GM18951 (cell line): ENCODE measurements around the gene FBXL7.
"Not testable (repeated sequence)": the region's sequence is repeated elsewhere in the genome, so short reads cannot be mapped to it uniquely, and the experiment has no call there.

ENCODE experiments used
- POLR2A ChIP-seq: IDR thresholded peaks from 4 replicates; pipeline ENCODE4 v1.6.1; 2011; ENCODE audit warnings: mild to moderate bottlenecking; ENCODE audit not compliant: insufficient read length, insufficient read depth; ENCODE audit errors: extremely low read depth
- in situ Hi-C: fragments of 300-500 bp; cut with MboI; formaldehyde crosslinking; loops from one replicate; pipeline ENCODE4 v1.12.0; 2022; ENCODE audit warnings: low sequenced_read_pairs, mixed read lengths, inconsistent platforms; ENCODE audit not compliant: unreplicated experiment

Gene FBXL7

DNA sequence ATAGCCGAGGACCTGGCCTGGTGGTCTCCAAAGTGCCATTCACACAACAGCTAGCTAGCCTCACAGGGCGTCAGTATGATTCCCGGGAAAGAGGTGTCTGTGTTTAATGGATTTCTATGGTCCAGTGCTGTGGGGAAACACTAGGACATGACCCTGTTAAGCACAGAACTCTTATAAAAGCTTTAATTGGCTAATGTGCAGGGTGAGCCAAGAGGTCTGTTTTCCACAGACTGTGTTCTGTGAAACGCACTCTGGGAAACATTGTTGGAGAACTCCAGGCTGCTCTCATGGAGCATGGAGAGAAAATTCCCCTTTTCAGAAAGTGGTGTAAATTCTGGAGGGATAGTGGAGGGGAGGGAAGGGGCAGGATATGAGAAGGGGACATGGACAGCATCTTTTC, 331.4 kb downstream of the FBXL7 start:
- in situ Hi-C loops = no loop called here
- no peak for TF ChIP-seq POLR2A

GRCh38 chr5:15833365-15833764, 333.4 kb downstream of the FBXL7 start:
- in situ Hi-C loops = no loop called here
- TF ChIP-seq POLR2A = no peak

- TF ChIP-seq POLR2A = no peak
- in situ Hi-C loops = no loop called here
Measured at GRCh38 chr5:15834596-15835245, 334.7 kb downstream of the FBXL7 start.

DNA sequence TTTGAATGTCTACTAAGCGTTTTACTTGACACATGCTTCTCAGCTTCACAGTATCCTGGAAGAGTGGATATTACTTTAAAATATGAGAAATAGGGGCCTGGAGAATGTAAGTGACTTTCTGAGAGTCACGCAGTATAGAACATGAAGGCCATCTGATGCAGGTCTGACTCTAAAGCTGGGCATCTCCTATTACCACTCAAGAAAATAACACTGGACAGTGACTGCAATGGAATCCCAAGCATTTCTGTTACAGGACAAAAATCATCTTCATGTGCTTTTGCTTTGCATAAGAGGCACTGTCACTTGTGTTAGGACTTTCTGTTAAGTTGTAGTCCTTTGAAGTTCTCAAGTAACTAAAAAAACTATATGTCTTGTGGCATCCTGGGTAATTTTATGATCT, 335.5 kb downstream of the FBXL7 start:
- in situ Hi-C loops = no loop called here
- no peak for TF ChIP-seq POLR2A

DNA sequence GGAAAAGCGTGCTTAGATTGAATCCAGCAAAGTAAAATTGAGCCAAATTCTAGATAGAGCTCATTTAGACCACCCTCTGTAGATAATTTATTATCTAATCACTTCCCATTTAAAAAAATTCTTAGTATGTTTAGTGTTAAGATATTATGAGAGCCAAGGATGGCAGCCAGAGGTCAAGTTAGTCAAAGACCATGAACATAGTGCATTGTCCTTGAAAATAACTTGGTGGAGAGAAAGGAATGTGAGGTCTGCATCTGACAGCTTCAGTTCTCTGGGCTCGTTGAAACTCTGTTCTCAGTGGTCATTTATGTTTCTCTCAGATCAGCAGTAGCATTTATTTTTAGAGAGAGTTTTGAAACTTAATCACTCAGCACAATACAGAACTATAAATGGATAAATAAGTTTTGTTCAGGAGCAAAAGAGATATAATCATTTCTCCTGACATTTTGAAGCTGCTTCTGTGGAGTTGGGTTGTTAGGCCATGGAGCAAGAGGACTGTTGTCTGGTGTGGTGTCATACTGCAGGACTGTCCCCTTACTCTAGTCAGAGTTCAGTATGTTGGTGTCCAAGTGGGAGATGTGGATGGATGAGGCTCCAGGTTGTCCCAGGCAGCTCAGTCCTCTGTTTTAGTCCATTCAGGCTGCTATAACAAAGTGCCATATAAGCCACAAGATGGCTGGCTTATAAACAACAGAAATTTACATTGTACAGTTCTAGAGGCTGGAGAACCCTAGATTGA, 337.7 kb downstream of the FBXL7 start:
- in situ Hi-C loops = no loop called here

GRCh38 chr5:15844253-15844652, 344.3 kb downstream of the FBXL7 start:
- TF ChIP-seq POLR2A = no peak
- in situ Hi-C loops = no loop called here

More for the DNA sequence above, 337.7 kb downstream of the FBXL7 start:
- no peak for TF ChIP-seq POLR2A

GRCh38 chr5:15844871-15845270, 344.9 kb downstream of the FBXL7 start:
- in situ Hi-C loops = no loop called here
- no peak for TF ChIP-seq POLR2A

DNA sequence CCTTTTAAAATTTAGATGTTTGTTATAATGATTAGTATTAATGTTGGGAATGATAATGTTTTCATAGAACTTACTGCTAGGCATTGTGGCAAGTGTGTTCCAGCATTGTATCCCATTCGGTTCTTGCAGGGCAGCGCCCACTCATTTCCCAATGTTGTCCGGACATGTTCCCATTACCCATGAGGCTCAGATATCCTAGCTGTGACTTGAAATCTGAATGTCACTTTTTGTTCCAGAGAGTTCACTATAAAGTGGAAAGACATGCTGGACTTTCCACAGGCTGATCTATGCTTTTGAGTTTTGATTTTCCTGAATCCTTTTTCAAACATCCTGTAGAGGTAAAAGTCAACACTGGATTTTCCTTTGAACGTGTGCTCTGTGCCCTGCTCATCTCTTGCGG, 350.6 kb downstream of the FBXL7 start:
- in situ Hi-C loops = no loop called here
- TF ChIP-seq POLR2A = no peak

DNA sequence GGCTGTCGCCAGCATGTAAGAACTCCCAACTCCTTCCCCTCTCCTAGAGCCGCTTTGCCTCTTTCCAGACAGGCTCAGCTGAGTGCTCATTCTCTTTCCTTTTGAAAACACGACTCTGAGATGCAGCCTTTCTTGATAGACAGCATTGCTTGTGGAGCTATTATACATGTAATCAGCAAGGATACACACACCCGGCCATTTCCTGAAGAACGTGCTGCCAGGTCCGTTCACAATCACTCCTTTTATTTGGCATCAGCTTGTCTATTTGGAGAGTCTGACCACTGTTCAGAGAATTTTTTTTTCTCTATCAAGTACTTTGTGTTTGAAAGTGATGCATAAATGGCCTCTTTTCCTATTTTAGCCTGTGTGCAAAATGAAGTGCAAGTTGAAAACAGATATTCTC, 351.0 kb downstream of the FBXL7 start:
- no peak for TF ChIP-seq POLR2A
- in situ Hi-C loops = no loop called here

DNA sequence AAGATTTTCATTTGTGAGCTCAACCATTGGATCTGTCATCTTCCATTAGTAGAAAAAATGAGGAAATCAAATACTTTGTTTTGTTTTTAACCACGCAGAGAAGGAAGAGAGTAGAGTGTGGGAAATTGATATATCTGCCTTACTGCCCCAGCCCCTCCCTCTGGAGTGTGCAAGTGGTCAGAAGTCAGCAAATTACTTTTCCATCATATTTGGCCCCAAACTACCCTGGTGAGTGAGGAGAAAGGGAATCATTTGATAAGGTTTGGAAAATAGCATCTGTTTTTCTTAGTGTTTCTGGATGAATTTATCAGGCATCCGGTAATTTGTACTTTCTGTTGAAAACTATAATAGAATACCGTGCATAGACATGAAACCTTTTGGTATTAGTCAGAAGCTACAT, 352.2 kb downstream of the FBXL7 start:
- no peak for TF ChIP-seq POLR2A
- in situ Hi-C loops = no loop called here

GRCh38 chr5:15852949-15853348, 353.0 kb downstream of the FBXL7 start:
- in situ Hi-C loops = no loop called here
- TF ChIP-seq POLR2A = no peak

DNA sequence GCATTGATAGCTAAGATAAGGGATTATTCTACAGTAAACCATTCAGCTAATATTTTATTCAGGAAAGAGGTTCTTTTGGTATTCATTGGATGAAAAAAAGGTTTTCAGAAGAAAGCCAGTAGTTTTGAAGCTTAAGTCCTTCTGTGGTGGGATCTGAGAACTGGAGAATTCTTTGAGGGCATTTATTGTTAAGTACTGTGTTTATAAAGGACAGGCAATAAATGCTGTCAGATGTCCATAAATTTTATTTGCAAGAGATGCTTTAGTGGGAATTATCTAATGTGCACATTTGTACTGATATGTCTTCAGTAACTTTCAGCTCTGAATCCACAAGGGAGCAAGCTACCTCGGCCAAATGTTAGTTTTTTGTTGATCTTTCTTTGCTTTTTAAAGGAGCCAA, 358.3 kb downstream of the FBXL7 start:
- in situ Hi-C loops = no loop called here
- no peak for TF ChIP-seq POLR2A

GRCh38 chr5:15864536-15865215, 364.7 kb downstream of the FBXL7 start:
- in situ Hi-C loops = no loop called here
- no peak for TF ChIP-seq POLR2A

GRCh38 chr5:15872259-15872658, 372.3 kb downstream of the FBXL7 start:
- in situ Hi-C loops = not testable (repeated sequence)
